GM23338 (cell line): Measurements from ENCODE around the gene FLT1. TPM values are rescaled to one million over a fixed set of nuclear protein-coding genes. Genes with fewer than 3 reads are reported as not detected.

Experiments used
- ATAC-seq: fragments of 200-7000 bp; cut with Tn5 transposase; 3 replicates; pipeline ENCODE4 v1.9.1; 2020
- DNase-seq: peaks from one replicate; pipeline ENCODE4 v3.0.0-alpha.2; 2015; ENCODE audit warnings: low spot score
- H2AFZ ChIP-seq: fragments of 200-600 bp; sonication (generic); 2 replicates; pipeline ENCODE4 v1.8.0; 2016; ENCODE audit warnings: antibody characterized with exemption, mild to moderate bottlenecking, moderate library complexity
- H3F3A ChIP-seq: fragments of 200-600 bp; sonication (generic); replicated peaks from 2 replicates; pipeline ENCODE4 v1.8.0; 2017; ENCODE audit warnings: antibody characterized with exemption, mixed run types, low read depth
- H3K27ac ChIP-seq: fragments of 200-600 bp; sonication (generic); 2 replicates; pipeline ENCODE4 v1.6.1; 2016; ENCODE audit warnings: low read depth
- H3K27me3 ChIP-seq: fragments of 200-600 bp; sonication (generic); 2 replicates; pipeline ENCODE4 v1.8.0; 2016; ENCODE audit warnings: mild to moderate bottlenecking, mixed run types, moderate library complexity; ENCODE audit not compliant: insufficient read depth
- H3K36me3 ChIP-seq: fragments of 200-600 bp; sonication (generic); 2 replicates; pipeline ENCODE4 v1.8.0; 2016; ENCODE audit warnings: mild to moderate bottlenecking; ENCODE audit not compliant: insufficient read depth
- H3K4me1 ChIP-seq: fragments of 200-600 bp; sonication (generic); 2 replicates; pipeline ENCODE4 v1.8.0; 2016; ENCODE audit warnings: mild to moderate bottlenecking, moderate library complexity; ENCODE audit not compliant: insufficient read depth
- H3K4me2 ChIP-seq: fragments of 200-600 bp; sonication (generic); 2 replicates; pipeline ENCODE4 v1.7.1; 2017; ENCODE audit warnings: mixed run types
- H3K4me3 ChIP-seq: fragments of 200-600 bp; sonication (generic); 2 replicates; pipeline ENCODE4 v1.6.1; 2016; ENCODE audit warnings: mixed run types
- H3K79me2 ChIP-seq: fragments of 200-600 bp; sonication (generic); replicated peaks from 2 replicates; pipeline ENCODE4 v1.8.0; 2017; ENCODE audit warnings: mild to moderate bottlenecking; ENCODE audit not compliant: insufficient read depth
- H3K9me2 ChIP-seq: fragments of 200-600 bp; sonication (generic); 2 replicates; pipeline ENCODE4 v1.8.0; 2017; ENCODE audit not compliant: insufficient read depth
- H4K20me1 ChIP-seq: fragments of 200-600 bp; sonication (generic); replicated peaks from 2 replicates; pipeline ENCODE4 v1.8.0; 2017; ENCODE audit warnings: mild to moderate bottlenecking; ENCODE audit not compliant: insufficient read depth
- H3K27ac Mint-ChIP-seq: 2 replicates; pipeline ENCODE4 v1.8.0; 2020; ENCODE audit warnings: inconsistent platforms, mild to moderate bottlenecking, moderate library complexity, mixed read lengths
- H3K27me3 Mint-ChIP-seq: 3 replicates; pipeline ENCODE4 v1.8.0; 2022; ENCODE audit warnings: low read depth, mild to moderate bottlenecking, moderate library complexity, mixed read lengths, inconsistent platforms; ENCODE audit not compliant: insufficient read depth, poor library complexity
- H3K36me3 Mint-ChIP-seq: 3 replicates; pipeline ENCODE4 v1.8.0; 2021; ENCODE audit warnings: low read depth, mild to moderate bottlenecking, inconsistent platforms, moderate library complexity, mixed read lengths
- H3K4me1 Mint-ChIP-seq: 3 replicates; pipeline ENCODE4 v1.8.0; 2020; ENCODE audit warnings: mild to moderate bottlenecking, inconsistent platforms, mixed read lengths
- H3K4me3 Mint-ChIP-seq: 3 replicates; pipeline ENCODE4 v1.8.0; 2021; ENCODE audit warnings: moderate library complexity, mild to moderate bottlenecking, inconsistent platforms, mixed read lengths
- H3K9me3 Mint-ChIP-seq: 3 replicates; pipeline ENCODE4 v1.8.0; 2020; ENCODE audit warnings: moderate library complexity, mild to moderate bottlenecking, inconsistent platforms, mixed read lengths
- EZH2 ChIP-seq: fragments of 200-600 bp; sonication (generic); IDR thresholded peaks from one replicate; pipeline ENCODE4 v1.8.0; 2017; ENCODE audit warnings: antibody characterized with exemption, mild to moderate bottlenecking, low read depth; ENCODE audit not compliant: unreplicated experiment
- ZNF462 ChIP-seq: fragments of 250-450 bp; sonication (Bioruptor Pico); IDR thresholded peaks from 2 replicates; pipeline ENCODE4 v1.5.0; 2020; ENCODE audit warnings: mild to moderate bottlenecking, moderate library complexity
- polyA plus RNA-seq: library from polyadenylated mRNA; unstranded; fragments of >200 nt; fragmentation: Nextera tagmentation; extraction: Ambion mirVana; gene quantifications from 2 replicates; pipeline ENCODE4 v1.2.1, GENCODE V29; 2016
- total RNA-seq: library from RNA; depleted of rRNA; stranded (reverse); fragments of >200 nt; shearing (Covaris generic); gene quantifications from 2 replicates; pipeline ENCODE4 v1.2.3, GENCODE V29; 2014
- TF ChIP-seq, protein P1 (sequence below): IDR thresholded peaks from one replicate; pipeline ENCODE4 v1.6.1; 2018; ENCODE audit warnings: antibody characterized with exemption; ENCODE audit not compliant: unreplicated experiment

FLT1 gene
- total and polyA plus RNA-seq, 2 experiments from 2014 or later, result 26.8 to 116 TPM

GRCh38 chr13:28458051-28458450 lies 36.9 kb downstream of the FLT1 start (continued):
- no peak for TF ChIP-seq ZNF462 (CRISPR knock-in tag)

DNA sequence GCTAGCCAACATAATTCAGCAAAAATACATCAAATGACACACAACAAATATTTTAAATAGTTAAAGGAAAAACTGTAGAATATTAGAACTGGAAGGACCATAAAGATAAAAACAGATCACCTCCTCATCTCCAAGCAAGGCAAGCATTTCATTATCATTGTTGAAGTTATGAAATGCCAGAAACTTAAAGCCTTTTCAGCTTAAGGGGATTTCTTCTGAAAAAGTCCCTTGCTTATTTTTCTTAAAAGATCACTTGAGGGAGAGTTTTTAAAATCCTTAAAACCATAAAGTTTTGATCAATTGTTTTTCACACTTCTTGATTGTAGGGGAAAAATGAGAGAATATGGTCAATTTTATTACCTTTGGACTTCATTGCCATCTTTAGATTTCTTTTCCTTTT lies 37.4 kb downstream of the FLT1 start:
- H3K27me3 Mint-ChIP-seq, result peaks cover 2% of the 10 kb centered on the region
- no peak for TF ChIP-seq EZH2
- TF ChIP-seq ZNF462 (CRISPR knock-in tag), result no peak
- TF ChIP-seq, protein P1, sequence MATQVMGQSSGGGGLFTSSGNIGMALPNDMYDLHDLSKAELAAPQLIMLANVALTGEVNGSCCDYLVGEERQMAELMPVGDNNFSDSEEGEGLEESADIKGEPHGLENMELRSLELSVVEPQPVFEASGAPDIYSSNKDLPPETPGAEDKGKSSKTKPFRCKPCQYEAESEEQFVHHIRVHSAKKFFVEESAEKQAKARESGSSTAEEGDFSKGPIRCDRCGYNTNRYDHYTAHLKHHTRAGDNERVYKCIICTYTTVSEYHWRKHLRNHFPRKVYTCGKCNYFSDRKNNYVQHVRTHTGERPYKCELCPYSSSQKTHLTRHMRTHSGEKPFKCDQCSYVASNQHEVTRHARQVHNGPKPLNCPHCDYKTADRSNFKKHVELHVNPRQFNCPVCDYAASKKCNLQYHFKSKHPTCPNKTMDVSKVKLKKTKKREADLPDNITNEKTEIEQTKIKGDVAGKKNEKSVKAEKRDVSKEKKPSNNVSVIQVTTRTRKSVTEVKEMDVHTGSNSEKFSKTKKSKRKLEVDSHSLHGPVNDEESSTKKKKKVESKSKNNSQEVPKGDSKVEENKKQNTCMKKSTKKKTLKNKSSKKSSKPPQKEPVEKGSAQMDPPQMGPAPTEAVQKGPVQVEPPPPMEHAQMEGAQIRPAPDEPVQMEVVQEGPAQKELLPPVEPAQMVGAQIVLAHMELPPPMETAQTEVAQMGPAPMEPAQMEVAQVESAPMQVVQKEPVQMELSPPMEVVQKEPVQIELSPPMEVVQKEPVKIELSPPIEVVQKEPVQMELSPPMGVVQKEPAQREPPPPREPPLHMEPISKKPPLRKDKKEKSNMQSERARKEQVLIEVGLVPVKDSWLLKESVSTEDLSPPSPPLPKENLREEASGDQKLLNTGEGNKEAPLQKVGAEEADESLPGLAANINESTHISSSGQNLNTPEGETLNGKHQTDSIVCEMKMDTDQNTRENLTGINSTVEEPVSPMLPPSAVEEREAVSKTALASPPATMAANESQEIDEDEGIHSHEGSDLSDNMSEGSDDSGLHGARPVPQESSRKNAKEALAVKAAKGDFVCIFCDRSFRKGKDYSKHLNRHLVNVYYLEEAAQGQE, result no peak

More for the DNA sequence above, 37.4 kb downstream of the FLT1 start:
- Histone ChIP-seq H3K79me2 (peaks cover 29% of the 10 kb centered on the region), H3K4me2 (peak overlapping the region; percentile 30; the same call in 1 of the 2 replicates), H3K4me3 (no peak overlapping the region), H3F3A (no peaks in the 10 kb centered on the region), H4K20me1 (no peaks in the 10 kb centered on the region), H3K36me3 (peaks cover 25% of the 10 kb centered on the region), H2AFZ (no peak overlapping the region), H3K9me2 (no peaks in the 10 kb centered on the region), H3K27me3 (no peaks in the 10 kb centered on the region), H3K4me1 (peaks cover 42% of the 10 kb centered on the region), H3K27ac (peak overlapping the region; percentile 60)
- DNase-seq, result no peak
- Mint-ChIP-seq H3K36me3 (peaks cover 79% of the 10 kb centered on the region), H3K27ac (peak overlapping the region; percentile 76), H3K4me3 (no peak overlapping the region), H3K9me3 (no peaks in the 10 kb centered on the region; the same call in 2 of the 3 replicates), H3K4me1 (peaks cover 36% of the 10 kb centered on the region)
- ATAC-seq, result no peak
